ENCODE data around the gene POLD2.

Gene POLD2

DNA sequence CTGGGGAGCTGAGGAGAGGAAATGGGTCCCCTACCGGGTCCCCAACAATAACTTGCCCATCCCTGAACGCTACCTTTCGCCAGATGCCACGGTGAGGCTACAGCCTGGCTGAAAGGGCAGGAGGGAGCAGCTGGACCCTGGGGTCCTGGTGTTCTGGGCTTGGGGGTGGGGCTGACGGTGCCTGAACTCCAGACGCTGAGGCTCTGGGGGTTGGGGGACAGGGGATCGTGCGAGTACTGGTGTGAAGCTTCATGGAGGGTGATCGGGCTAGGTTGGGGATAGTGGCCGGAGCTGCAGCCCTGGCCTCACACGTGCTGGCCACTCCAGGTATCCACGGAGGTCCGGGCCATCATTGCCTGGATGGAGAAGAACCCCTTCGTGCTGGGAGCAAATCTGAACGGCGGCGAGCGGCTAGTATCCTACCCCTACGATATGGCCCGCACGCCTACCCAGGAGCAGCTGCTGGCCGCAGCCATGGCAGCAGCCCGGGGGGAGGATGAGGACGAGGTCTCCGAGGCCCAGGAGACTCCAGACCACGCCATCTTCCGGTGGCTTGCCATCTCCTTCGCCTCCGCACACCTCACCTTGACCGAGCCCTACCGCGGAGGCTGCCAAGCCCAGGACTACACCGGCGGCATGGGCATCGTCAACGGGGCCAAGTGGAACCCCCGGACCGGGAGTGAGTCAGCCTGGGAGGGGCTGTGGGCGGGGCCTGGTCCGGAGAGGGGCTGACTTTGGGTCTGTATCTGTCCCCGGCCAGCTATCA lies 10.9 kb downstream of the POLD2 start:
- no peak for DNase-seq (ENCODE audit: low spot score)
- peak overlapping the region; percentile 27 to 99 for H3K27ac ChIP-seq
- peak overlapping the region; percentile 5 for H3K4me3 ChIP-seq
- TF ChIP-seq, protein P1, sequence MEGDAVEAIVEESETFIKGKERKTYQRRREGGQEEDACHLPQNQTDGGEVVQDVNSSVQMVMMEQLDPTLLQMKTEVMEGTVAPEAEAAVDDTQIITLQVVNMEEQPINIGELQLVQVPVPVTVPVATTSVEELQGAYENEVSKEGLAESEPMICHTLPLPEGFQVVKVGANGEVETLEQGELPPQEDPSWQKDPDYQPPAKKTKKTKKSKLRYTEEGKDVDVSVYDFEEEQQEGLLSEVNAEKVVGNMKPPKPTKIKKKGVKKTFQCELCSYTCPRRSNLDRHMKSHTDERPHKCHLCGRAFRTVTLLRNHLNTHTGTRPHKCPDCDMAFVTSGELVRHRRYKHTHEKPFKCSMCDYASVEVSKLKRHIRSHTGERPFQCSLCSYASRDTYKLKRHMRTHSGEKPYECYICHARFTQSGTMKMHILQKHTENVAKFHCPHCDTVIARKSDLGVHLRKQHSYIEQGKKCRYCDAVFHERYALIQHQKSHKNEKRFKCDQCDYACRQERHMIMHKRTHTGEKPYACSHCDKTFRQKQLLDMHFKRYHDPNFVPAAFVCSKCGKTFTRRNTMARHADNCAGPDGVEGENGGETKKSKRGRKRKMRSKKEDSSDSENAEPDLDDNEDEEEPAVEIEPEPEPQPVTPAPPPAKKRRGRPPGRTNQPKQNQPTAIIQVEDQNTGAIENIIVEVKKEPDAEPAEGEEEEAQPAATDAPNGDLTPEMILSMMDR (IDR thresholded peaks at IDR 0.05): no peak

DNA sequence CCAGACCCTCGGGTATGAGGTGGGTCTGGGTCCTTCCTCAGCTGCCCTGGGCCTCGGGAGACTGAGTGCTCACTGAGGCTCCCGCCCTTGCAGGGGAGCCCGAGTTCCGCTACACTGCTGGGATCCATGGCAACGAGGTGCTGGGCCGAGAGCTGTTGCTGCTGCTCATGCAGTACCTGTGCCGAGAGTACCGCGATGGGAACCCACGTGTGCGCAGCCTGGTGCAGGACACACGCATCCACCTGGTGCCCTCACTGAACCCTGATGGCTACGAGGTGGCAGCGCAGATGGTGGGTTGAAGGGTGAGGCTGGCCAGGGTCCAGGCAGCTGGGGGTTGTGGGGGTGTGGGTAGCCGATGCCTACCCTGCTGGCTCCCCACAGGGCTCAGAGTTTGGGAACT lies 11.6 kb downstream of the POLD2 start:
- H3K4me3 ChIP-seq: no peak overlapping the region
- peak overlapping the region; percentile 27 to 99 for H3K27ac ChIP-seq
- TF ChIP-seq, protein P1 (IDR thresholded peaks at IDR 0.05): no peak
- DNase-seq (ENCODE audit: low spot score): no peak

DNA sequence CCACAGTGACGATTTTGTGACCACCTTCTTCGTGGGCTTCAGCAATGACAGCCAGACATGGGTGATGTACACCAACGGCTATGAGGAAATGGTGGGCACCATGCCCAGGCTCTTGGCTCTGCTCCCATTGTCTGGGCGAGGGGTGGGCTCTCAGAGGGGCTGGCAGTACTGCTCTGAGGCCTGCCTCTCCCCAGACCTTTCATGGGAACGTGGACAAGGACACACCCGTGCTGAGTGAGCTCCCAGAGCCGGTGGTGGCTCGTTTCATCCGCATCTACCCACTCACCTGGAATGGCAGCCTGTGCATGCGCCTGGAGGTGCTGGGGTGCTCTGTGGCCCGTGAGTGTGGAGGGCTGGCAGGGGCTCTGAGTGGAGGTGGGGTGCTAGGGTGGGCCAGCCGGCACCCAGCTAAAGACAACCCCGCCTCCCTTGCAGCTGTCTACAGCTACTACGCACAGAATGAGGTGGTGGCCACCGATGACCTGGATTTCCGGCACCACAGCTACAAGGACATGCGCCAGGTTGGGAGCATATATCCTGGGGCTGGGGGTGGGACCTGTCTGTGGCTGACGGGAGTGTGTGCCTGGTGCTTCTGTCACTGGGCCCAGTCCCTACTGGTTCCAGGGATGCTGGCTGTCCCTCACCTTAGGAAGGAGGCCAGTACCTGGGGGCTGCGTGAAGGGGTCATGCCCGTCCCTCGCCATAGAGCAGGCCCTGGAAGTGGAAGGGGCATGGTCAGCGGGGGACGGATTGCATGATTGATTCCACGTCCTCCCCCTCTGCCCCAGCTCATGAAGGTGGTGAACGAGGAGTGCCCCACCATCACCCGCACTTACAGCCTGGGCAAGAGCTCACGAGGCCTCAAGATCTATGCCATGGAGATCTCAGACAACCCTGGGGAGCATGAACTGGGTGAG lies 12.4 kb downstream of the POLD2 start:
- TF ChIP-seq, protein P1 (IDR thresholded peaks at IDR 0.05): no peak
- Histone ChIP-seq H3K27ac (peak overlapping the region; percentile 98 to 99), H3K4me3 (peak overlapping the region; percentile 22)
- DNase-seq (ENCODE audit: low spot score): no peak

DNA sequence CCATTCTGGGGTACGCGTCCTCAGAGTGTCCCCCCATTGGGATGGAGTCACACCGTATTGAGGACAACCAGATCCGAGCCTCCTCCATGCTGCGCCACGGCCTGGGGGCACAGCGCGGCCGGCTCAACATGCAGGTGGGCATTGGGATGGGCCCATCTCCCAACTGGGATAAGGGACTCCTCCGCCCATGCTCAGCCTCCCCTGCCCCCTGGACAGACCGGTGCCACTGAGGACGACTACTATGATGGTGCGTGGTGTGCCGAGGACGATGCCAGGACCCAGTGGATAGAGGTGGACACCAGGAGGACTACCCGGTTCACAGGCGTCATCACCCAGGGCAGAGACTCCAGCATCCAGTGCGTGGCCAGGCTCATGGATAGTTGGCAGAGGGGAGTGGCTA lies 13.4 kb downstream of the POLD2 start:
- TF ChIP-seq, protein P1 (IDR thresholded peaks at IDR 0.05): no peak
- Histone ChIP-seq H3K27ac (peak overlapping the region; percentile 98 to 99), H3K4me3 (no peak overlapping the region)
- DNase-seq (ENCODE audit: low spot score): no peak

DNA sequence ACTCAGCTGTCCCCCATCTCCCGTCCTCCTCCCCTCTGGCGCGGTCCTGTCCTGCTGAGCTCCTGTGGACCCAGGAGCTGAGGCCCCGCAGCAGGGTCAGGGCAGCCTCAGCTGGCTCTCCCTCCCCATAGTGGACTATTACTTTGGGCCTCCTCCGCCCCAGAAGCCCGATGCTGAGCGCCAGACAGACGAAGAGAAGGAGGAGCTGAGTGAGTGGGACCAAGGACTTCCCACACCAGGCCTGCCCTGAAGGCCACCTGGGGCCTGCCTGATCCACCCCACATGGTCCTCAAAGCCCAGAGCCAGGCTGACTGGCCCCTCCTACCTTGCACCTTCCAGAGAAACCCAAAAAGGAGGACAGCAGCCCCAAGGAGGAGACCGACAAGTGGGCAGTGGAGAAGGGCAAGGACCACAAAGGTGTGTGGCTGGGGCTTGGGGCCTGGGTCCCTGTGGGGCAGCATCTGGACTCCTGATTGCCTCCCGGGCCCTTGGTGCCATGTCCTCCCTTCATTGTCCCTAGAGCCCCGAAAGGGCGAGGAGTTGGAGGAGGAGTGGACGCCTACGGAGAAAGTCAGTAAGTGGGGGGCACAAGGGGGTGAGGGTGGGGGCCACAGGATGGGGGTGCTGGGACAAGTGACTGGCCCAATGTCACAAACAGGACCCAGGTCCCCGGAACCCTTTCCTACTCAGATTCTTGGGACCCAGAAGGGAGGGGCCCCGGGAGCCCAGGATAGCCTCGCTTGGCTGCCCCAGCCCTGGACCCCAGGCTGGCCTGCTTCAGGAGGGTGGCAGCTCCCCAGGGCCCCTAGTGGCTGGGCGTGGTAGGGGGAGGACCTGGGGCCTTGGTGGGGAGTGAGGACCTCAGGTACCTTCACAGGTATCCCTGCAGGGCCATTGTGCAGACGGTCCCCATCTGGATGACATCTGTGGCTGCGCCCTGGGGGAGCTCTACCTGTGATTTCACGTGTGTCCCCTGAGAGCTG lies 14.3 kb downstream of the POLD2 start:
- Histone ChIP-seq H3K27ac (peak overlapping the region; percentile 98 to 99), H3K4me3 (peak overlapping the region; percentile 80)
- TF ChIP-seq, protein P1 (IDR thresholded peaks at IDR 0.05): no peak
- no peak for DNase-seq (ENCODE audit: low spot score)

DNA sequence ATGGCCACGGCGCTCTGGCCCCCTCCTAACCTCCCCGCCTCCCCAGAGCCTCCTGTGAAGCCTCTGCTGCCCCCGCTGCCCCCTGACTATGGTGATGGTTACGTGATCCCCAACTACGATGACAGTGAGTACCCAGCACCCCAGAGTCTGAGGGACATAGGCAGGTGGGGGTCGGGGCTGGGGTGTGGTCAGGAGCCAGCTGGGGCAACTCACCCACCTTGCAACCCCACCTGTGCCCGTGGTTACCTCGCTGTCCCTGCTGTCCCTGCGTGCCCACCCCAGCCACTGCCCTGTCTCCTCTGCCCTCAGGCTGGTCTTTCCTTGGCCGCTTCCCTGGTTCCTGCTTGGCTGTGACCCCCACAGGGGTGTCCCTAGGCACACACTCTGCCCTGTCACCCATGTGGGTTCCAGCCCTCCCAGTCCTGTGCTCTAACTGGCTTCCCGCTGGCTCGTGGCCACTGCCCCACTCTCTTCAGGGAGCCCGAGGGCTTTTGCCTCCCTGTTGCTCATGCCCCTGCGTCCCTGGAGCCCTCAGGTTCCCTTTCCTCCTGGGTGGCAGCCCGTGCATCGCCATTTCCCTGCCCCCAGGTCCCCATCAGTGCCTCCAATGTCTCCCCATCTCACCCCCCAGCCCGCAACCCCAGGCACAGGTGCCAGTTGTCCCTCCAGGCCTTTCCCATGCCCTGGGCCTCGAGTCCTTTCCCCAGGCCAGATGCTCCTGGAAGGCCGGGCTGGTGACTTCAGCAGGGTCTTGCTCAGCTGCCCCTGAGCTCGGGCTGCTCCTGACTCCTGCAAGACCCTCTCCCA lies 15.2 kb downstream of the POLD2 start:
- no peak for DNase-seq (ENCODE audit: low spot score)
- Histone ChIP-seq H3K4me3 (peak overlapping the region; percentile 80), H3K27ac (peak overlapping the region; percentile 98 to 99)
- TF ChIP-seq, protein P1 (IDR thresholded peaks at IDR 0.05): no peak

Data from coronary artery (tissue), 2 donors.